ACC112 (cell line): ENCODE data around the gene CDC123.
"Not testable (repeated sequence)": the region's sequence is repeated elsewhere in the genome, so short reads cannot be mapped to it uniquely, and the experiment has no call there.

ENCODE experiments used
- H2AFZ ChIP-seq: fragments of 200-600 bp; sonication (generic); one replicate; pipeline ENCODE4 v1.6.0; 2017; ENCODE audit warnings: antibody characterized with exemption, low read length; ENCODE audit not compliant: unreplicated experiment
- H3K27ac ChIP-seq: fragments of 200-600 bp; sonication (generic); 2 replicates; pipeline ENCODE4 v1.5.1; 2014; ENCODE audit warnings: low read depth, mild to moderate bottlenecking, antibody characterized with exemption, low read length, moderate library complexity
- H3K27me3 ChIP-seq: fragments of 200-600 bp; sonication (generic); 2 replicates; pipeline ENCODE4 v1.6.1; 2014; ENCODE audit warnings: mild to moderate bottlenecking, antibody characterized with exemption, low read length, moderate library complexity, mixed read lengths; ENCODE audit not compliant: insufficient read depth
- H3K36me3 ChIP-seq: fragments of 200-600 bp; sonication (generic); 2 replicates; pipeline ENCODE4 v1.6.1; 2016; ENCODE audit warnings: mild to moderate bottlenecking, antibody characterized with exemption, low read length, moderate library complexity, mixed read lengths; ENCODE audit not compliant: insufficient read depth
- H3K4me1 ChIP-seq: fragments of 200-600 bp; sonication (generic); one replicate; pipeline ENCODE4 v1.6.1; 2016; ENCODE audit warnings: low read length, mixed read lengths; ENCODE audit not compliant: insufficient read depth, unreplicated experiment, control insufficient read depth
- H3K4me3 ChIP-seq: fragments of 200-600 bp; sonication (generic); 2 replicates; pipeline ENCODE4 v1.5.1; 2014; ENCODE audit warnings: mild to moderate bottlenecking, low read depth, low read length
- H3K79me2 ChIP-seq: fragments of 200-600 bp; sonication (generic); one replicate; pipeline ENCODE4 v1.6.0; 2016; ENCODE audit warnings: low read length; ENCODE audit not compliant: control insufficient read depth, unreplicated experiment, insufficient read depth

Gene CDC123

GRCh38 chr10:12171512-12171911 lies 24.5 kb upstream of the CDC123 start:
- H3K36me3 ChIP-seq: peaks cover 32% of the 10 kb centered on the region
- not testable (repeated sequence) for H3K79me2 ChIP-seq, H3K4me3 ChIP-seq, H3K4me1 ChIP-seq, H3K27me3 ChIP-seq, H2AFZ ChIP-seq, H3K27ac ChIP-seq

- Histone ChIP-seq H3K4me3 (no peak overlapping the region), H3K79me2 (no peaks in the 10 kb centered on the region), H2AFZ (no peak overlapping the region), H3K27ac (no peak overlapping the region), H3K27me3 (no peaks in the 10 kb centered on the region), H3K36me3 (peaks cover 10% of the 10 kb centered on the region), H3K4me1 (no peaks in the 10 kb centered on the region)
Measured at GRCh38 chr10:12177642-12178041, 18.3 kb upstream of the CDC123 start.

GRCh38 chr10:12179606-12180170 lies 16.3 kb upstream of the CDC123 start:
- Histone ChIP-seq H3K4me3 (no peak overlapping the region), H3K4me1 (no peaks in the 10 kb centered on the region), H3K27ac (no peak overlapping the region), H3K36me3 (peaks cover 17% of the 10 kb centered on the region), H3K27me3 (no peaks in the 10 kb centered on the region), H2AFZ (no peak overlapping the region), H3K79me2 (no peaks in the 10 kb centered on the region)

GRCh38 chr10:12180221-12180974 lies 15.6 kb upstream of the CDC123 start:
- Histone ChIP-seq H3K27ac (no peak overlapping the region), H3K4me3 (no peak overlapping the region), H2AFZ (no peak overlapping the region), H3K36me3 (peaks cover 17% of the 10 kb centered on the region; the same call in 1 of the 2 replicates), H3K27me3 (no peaks in the 10 kb centered on the region), H3K4me1 (no peaks in the 10 kb centered on the region), H3K79me2 (peaks cover under 1% of the 10 kb centered on the region)

- H2AFZ ChIP-seq: no peak overlapping the region
- peaks cover 23% of the 10 kb centered on the region for H3K36me3 ChIP-seq
- H3K27ac ChIP-seq: no peak overlapping the region
- no peaks in the 10 kb centered on the region for H3K4me1 ChIP-seq
- no peaks in the 10 kb centered on the region for H3K27me3 ChIP-seq
- peaks cover 3% of the 10 kb centered on the region for H3K79me2 ChIP-seq
- no peak overlapping the region for H3K4me3 ChIP-seq
Measured at GRCh38 chr10:12181065-12181775, 14.8 kb upstream of the CDC123 start.

GRCh38 chr10:12184165-12184564 lies 11.8 kb upstream of the CDC123 start:
- Histone ChIP-seq H2AFZ (no peak overlapping the region), H3K4me3 (no peak overlapping the region), H3K79me2 (peaks cover 22% of the 10 kb centered on the region), H3K27ac (no peak overlapping the region), H3K4me1 (no peaks in the 10 kb centered on the region), H3K36me3 (peaks cover 23% of the 10 kb centered on the region), H3K27me3 (no peaks in the 10 kb centered on the region)

- Histone ChIP-seq H3K27ac (no peak overlapping the region), H3K36me3 (peaks cover 23% of the 10 kb centered on the region), H2AFZ (no peak overlapping the region), H3K4me3 (no peak overlapping the region), H3K4me1 (peaks cover 6% of the 10 kb centered on the region), H3K27me3 (no peaks in the 10 kb centered on the region), H3K79me2 (peaks cover 41% of the 10 kb centered on the region)
Measured at GRCh38 chr10:12186323-12186722, 9.7 kb upstream of the CDC123 start.

GRCh38 chr10:12187321-12187905 lies 8.6 kb upstream of the CDC123 start:
- H3K4me1 ChIP-seq: peaks cover 14% of the 10 kb centered on the region

GRCh38 chr10:12188656-12189055 lies 7.3 kb upstream of the CDC123 start:
- Histone ChIP-seq H3K36me3 (peaks cover 16% of the 10 kb centered on the region), H2AFZ (no peak overlapping the region), H3K27ac (no peak overlapping the region), H3K79me2 (peaks cover 62% of the 10 kb centered on the region), H3K4me3 (no peak overlapping the region), H3K27me3 (no peaks in the 10 kb centered on the region), H3K4me1 (peaks cover 21% of the 10 kb centered on the region)

More at GRCh38 chr10:12187321-12187905, 8.6 kb upstream of the CDC123 start:
- H2AFZ ChIP-seq: no peak overlapping the region
- H3K36me3 ChIP-seq: peaks cover 21% of the 10 kb centered on the region
- H3K79me2 ChIP-seq: peaks cover 50% of the 10 kb centered on the region
- H3K27ac ChIP-seq: no peak overlapping the region
- H3K27me3 ChIP-seq: no peaks in the 10 kb centered on the region
- H3K4me3 ChIP-seq: no peak overlapping the region

- peaks cover 13% of the 10 kb centered on the region for H3K36me3 ChIP-seq
- H3K4me1 ChIP-seq: peaks cover 27% of the 10 kb centered on the region
- no peak overlapping the region for H3K4me3 ChIP-seq
- no peaks in the 10 kb centered on the region for H3K27me3 ChIP-seq
- H3K27ac ChIP-seq: no peak overlapping the region
- no peak overlapping the region for H2AFZ ChIP-seq
- peaks cover 70% of the 10 kb centered on the region for H3K79me2 ChIP-seq
Measured at GRCh38 chr10:12189426-12189825, 6.6 kb upstream of the CDC123 start.
